Nephron progenitor cell (in vitro differentiated cells): ENCODE data around the gene ALK.

Source experiments
- DNase-seq: peaks from one replicate; pipeline ENCODE4 v3.0.0; 2021
- H3K27ac Mint-ChIP-seq: 2 replicates; pipeline ENCODE4 v1.8.0; 2021; ENCODE audit warnings: mild to moderate bottlenecking, moderate library complexity, mixed read lengths
- H3K27me3 Mint-ChIP-seq: 2 replicates; pipeline ENCODE4 v1.8.0; 2021; ENCODE audit warnings: mild to moderate bottlenecking, low read depth, mixed read lengths; ENCODE audit not compliant: poor library complexity
- H3K36me3 Mint-ChIP-seq: 2 replicates; pipeline ENCODE4 v1.8.0; 2021; ENCODE audit warnings: low read depth, mixed read lengths
- H3K4me1 Mint-ChIP-seq: 2 replicates; pipeline ENCODE4 v1.8.0; 2021; ENCODE audit warnings: mixed read lengths
- H3K4me3 Mint-ChIP-seq: 2 replicates; pipeline ENCODE4 v1.8.0; 2021; ENCODE audit warnings: mild to moderate bottlenecking, moderate library complexity, mixed read lengths
- H3K9me3 Mint-ChIP-seq: 2 replicates; pipeline ENCODE4 v1.8.0; 2021; ENCODE audit warnings: mild to moderate bottlenecking, moderate library complexity, mixed read lengths
- CTCF ChIP-seq: fragments of 200-600 bp; sonication (generic); IDR thresholded peaks from 2 replicates; pipeline ENCODE4 v1.5.0; 2021; ENCODE audit warnings: antibody characterized with exemption

Gene ALK

GRCh38 chr2:29576231-29576630 is 345.2 kb downstream of the ALK start:
- no peaks in the 10 kb centered on the region for H3K9me3 Mint-ChIP-seq

GRCh38 chr2:29575370-29575890 is 346.0 kb downstream of the ALK start:
- DNase-seq, result no peak
- H3K27me3 Mint-ChIP-seq, result peaks cover 28% of the 10 kb centered on the region
- no peak for TF ChIP-seq CTCF

More at GRCh38 chr2:29576231-29576630, 345.2 kb downstream of the ALK start:
- Mint-ChIP-seq H3K36me3 (no peaks in the 10 kb centered on the region), H3K4me3 (no peak overlapping the region), H3K27ac (no peak overlapping the region), H3K27me3 (peaks cover 20% of the 10 kb centered on the region), H3K4me1 (peaks cover 51% of the 10 kb centered on the region)
- no peak for DNase-seq
- TF ChIP-seq CTCF, result no peak

DNA sequence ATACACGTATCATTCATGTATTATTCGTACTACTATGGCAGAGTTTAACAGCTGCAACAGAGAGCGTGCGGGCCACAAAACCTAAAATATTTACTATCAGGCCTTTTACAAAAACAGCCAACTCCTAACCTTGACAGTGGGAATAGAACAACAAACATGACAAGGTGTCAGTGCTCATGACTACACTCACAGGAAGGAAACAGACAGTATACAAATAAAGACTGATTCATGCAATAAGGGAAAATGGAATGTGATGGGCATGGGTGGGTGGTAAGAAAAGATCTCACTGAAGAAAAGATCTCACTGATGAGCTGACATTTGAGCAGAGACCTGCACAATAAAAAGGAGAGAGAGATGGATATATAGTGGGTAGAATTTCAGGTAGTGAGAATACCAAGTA is 347.8 kb downstream of the ALK start:
- Mint-ChIP-seq H3K9me3 (no peaks in the 10 kb centered on the region), H3K27ac (no peak overlapping the region), H3K27me3 (peaks cover 25% of the 10 kb centered on the region), H3K4me3 (no peak overlapping the region), H3K4me1 (peaks cover 35% of the 10 kb centered on the region), H3K36me3 (no peaks in the 10 kb centered on the region)
- DNase-seq, result no peak
- TF ChIP-seq CTCF, result no peak

More at GRCh38 chr2:29575370-29575890, 346.0 kb downstream of the ALK start:
- Mint-ChIP-seq H3K4me3 (no peak overlapping the region), H3K27ac (no peak overlapping the region), H3K9me3 (no peaks in the 10 kb centered on the region), H3K4me1 (peaks cover 48% of the 10 kb centered on the region), H3K36me3 (no peaks in the 10 kb centered on the region)

DNA sequence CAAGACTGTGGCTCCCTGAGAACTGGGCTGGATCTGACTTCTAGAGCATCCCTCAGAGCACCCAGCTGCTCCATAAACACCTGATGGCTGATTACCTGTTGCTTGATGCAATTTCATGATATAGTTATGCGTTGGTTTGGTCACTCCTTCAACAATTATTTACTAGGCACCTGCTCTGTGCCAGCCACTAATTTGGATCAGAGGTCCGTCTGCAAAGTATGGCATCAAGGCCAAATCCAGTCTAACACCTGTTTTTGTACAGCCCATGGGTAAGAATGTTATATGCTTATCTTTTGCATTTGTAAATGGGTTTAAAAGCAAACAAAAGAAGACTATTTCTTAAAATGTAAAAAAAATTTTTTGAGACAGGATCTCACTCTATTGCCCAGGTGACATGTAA is 348.2 kb downstream of the ALK start:
- H3K27me3 Mint-ChIP-seq, result peaks cover 29% of the 10 kb centered on the region
- TF ChIP-seq CTCF, result no peak
- H3K4me1 Mint-ChIP-seq, result peaks cover 38% of the 10 kb centered on the region
- H3K4me3 Mint-ChIP-seq, result no peak overlapping the region
- DNase-seq, result no peak
- no peak overlapping the region for H3K27ac Mint-ChIP-seq
- no peaks in the 10 kb centered on the region for H3K36me3 Mint-ChIP-seq
- no peaks in the 10 kb centered on the region for H3K9me3 Mint-ChIP-seq

DNA sequence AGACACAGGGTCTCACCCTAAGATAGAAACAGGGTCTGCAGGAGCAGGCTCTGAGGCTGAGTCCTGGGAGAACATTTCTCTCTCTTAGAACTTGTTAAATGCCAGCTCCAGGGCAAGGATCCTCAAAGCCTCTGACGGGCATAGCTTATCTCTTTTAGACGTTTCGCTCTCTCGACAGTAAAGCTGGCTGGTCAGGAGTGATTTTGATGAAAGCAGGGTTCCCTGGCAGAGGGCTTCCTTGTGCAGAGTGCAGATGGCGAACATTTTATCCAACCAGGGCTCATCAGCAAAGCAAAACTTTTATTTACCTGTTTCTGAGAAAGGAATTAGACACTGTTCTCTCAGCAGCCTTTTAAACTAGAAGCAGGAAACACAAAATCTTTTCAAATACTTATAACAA is 350.8 kb downstream of the ALK start:
- no peak overlapping the region for H3K27ac Mint-ChIP-seq
- no peak for TF ChIP-seq CTCF
- no peak for DNase-seq
- peaks cover 25% of the 10 kb centered on the region for H3K4me1 Mint-ChIP-seq
- peaks cover 34% of the 10 kb centered on the region for H3K27me3 Mint-ChIP-seq
- no peaks in the 10 kb centered on the region for H3K36me3 Mint-ChIP-seq
- no peaks in the 10 kb centered on the region for H3K9me3 Mint-ChIP-seq
- no peak overlapping the region for H3K4me3 Mint-ChIP-seq

GRCh38 chr2:29567906-29568520 is 353.4 kb downstream of the ALK start:
- Mint-ChIP-seq H3K27me3 (peaks cover 34% of the 10 kb centered on the region), H3K4me1 (peaks cover 7% of the 10 kb centered on the region), H3K9me3 (no peaks in the 10 kb centered on the region), H3K4me3 (no peak overlapping the region), H3K36me3 (no peaks in the 10 kb centered on the region), H3K27ac (peak overlapping the region; percentile 66)
- no peak for DNase-seq
- TF ChIP-seq CTCF, result no peak
